D721Med (cell line): ENCODE measurements around the gene BCL2.

Experiments used
- DNase-seq: peaks from one replicate; pipeline ENCODE4 v3.0.0; 2011; ENCODE audit warnings: low spot score; ENCODE audit not compliant: insufficient read length
- FAIRE-seq: peaks from 2 replicates; lab custom pipeline; 2011; peaks lifted over from hg19 to GRCh38; lab: Jason Lieb, UNC
- CTCF ChIP-seq: IDR thresholded peaks from 2 replicates; pipeline ENCODE4 v1.5.1; 2012; ENCODE audit warnings: mild to moderate bottlenecking, control low read depth; ENCODE audit not compliant: insufficient read depth; ENCODE audit errors: missing control alignments

Gene BCL2

GRCh38 chr18:63309422-63309821, 10.1 kb downstream of the BCL2 start:
- TF ChIP-seq CTCF, result no peak
- no peak for FAIRE-seq
- no peak for DNase-seq

- DNase-seq (no peak), FAIRE-seq (no peak)
- TF ChIP-seq CTCF, result no peak
Measured at GRCh38 chr18:63307551-63308200, 11.9 kb downstream of the BCL2 start.

GRCh38 chr18:63306819-63307550, 12.6 kb downstream of the BCL2 start:
- FAIRE-seq (no peak), DNase-seq (no peak)
- no peak for TF ChIP-seq CTCF

- TF ChIP-seq CTCF, result no peak
- DNase-seq (no peak), FAIRE-seq (peak; percentile 29)
Measured at GRCh38 chr18:63306249-63306648, 13.3 kb downstream of the BCL2 start.

GRCh38 chr18:63303547-63303946, 16.0 kb downstream of the BCL2 start:
- TF ChIP-seq CTCF, result no peak
- FAIRE-seq, result no peak
- no peak for DNase-seq

GRCh38 chr18:63302636-63303405, 16.7 kb downstream of the BCL2 start:
- TF ChIP-seq CTCF, result no peak
- no peak for FAIRE-seq
- DNase-seq, result no peak

GRCh38 chr18:63302220-63302619, 17.3 kb downstream of the BCL2 start:
- TF ChIP-seq CTCF, result no peak
- FAIRE-seq (no peak), DNase-seq (no peak)
